Measurements from ENCODE around the gene COX8A. TPM values are rescaled to one million over a fixed set of nuclear protein-coding genes. Genes with fewer than 3 reads are reported as not detected.

Gene COX8A
- total and polyA plus RNA-seq, 9 of the 15 experiments (the other 6 are each of a cell fraction or from before 2014, with no cell fraction given), result 274 to 1,206 (median 526) TPM

DNA sequence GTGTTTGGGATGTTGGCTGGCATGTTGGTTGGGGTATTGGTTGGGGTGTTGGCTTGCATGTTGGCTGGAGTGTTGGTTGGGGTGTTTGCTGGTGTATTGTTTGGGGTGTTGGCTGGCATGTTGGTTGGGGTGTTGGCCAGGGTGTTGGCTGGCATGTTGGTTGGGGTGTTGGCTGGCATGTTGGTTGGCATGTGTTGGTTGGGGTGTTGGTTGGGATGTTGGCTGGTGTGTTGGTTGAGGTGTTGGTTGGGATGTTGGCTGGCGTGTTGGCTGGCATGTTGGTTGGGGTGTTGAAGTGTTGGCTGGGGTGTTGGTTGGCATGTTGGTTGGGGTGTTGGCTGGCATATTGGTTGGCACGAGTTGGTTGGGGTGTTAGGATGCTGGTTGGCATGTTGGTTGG is 36.4 kb downstream of the COX8A start:
- POLR2A ChIA-PET, result no interaction called here

More for the DNA sequence above, 36.4 kb downstream of the COX8A start:
- Histone ChIP-seq H3K9me3 (replicated peaks; ENCODE audit: control insufficient read depth, insufficient read depth, low read depth, low read length) (no peaks in the 10 kb centered on the region; the same call in 1 of the 2 replicates), H3K4me3 (no peak overlapping the region), H3K27ac (ENCODE audit: extremely low read depth, low read depth, low read length) (no peak overlapping the region), H2AFZ (ENCODE audit: low read depth, low read length) (no peak overlapping the region), H4K20me1 (replicated peaks; ENCODE audit: control insufficient read depth, insufficient read depth, low read length) (peaks cover 45% of the 10 kb centered on the region), H3K9ac (ENCODE audit: insufficient read depth in 1 of 2, low read depth in 2 of 2, low read length in 2 of 2) (no peak overlapping the region), H3K4me2 (ENCODE audit: insufficient read depth, low read length) (no peak overlapping the region), H3K27me3 (ENCODE audit: control insufficient read depth in 2 of 2, insufficient read depth in 2 of 2, low read length in 2 of 2) (no peaks in the 10 kb centered on the region), H3K79me2 (ENCODE audit: control insufficient read depth, insufficient read depth, low read length) (no peaks in the 10 kb centered on the region), H3K36me3 (ENCODE audit: control insufficient read depth, insufficient read depth, low read length) (no peaks in the 10 kb centered on the region; the same call in 2 of the 3 replicates), H3K4me1 (replicated peaks in 1 of 2; ENCODE audit: control insufficient read depth in 2 of 2, insufficient read depth in 2 of 2, low read length in 2 of 2) (peaks cover 16 to 51% of the 10 kb centered on the region in 2 experiments), H3K9me1 (ENCODE audit: control insufficient read depth, insufficient read depth, low read length) (peaks cover 16% of the 10 kb centered on the region)
- CTCF ChIA-PET (ENCODE audit: low intra/inter-chr PET ratio), result no interaction called here
- intact Hi-C loops (cut with micrococcal nuclease) (no loop called here), in situ Hi-C loops (cut with MboI) (no loop called here)
- BruUV-seq (replicated peaks), result no TSS peak
- FAIRE-seq, result no peak
- WGBS (ENCODE audit: insufficient coverage, low coverage, missing lambda C conversion rate), result 57% methylated on average over 2 of the region's 2 CpGs
- no peak for ATAC-seq
- no peak for TF ChIP-seq NCOA6 (IDR thresholded peaks at IDR 0.05)
- no peak for TF ChIP-seq LARP7 (IDR thresholded peaks at IDR 0.05)
- no peak for TF ChIP-seq KLF10 (CRISPR knock-in tag; IDR thresholded peaks at IDR 0.05)
- no peak for TF ChIP-seq WHSC1 (IDR thresholded peaks at IDR 0.05; ENCODE audit: low read length)
- no peak for TF ChIP-seq THRA (IDR thresholded peaks at IDR 0.05)
- no peak for TF ChIP-seq TCFL5 (CRISPR knock-in tag; conservative IDR thresholded peaks at IDR 0.05)
- TF ChIP-seq, protein P1, sequence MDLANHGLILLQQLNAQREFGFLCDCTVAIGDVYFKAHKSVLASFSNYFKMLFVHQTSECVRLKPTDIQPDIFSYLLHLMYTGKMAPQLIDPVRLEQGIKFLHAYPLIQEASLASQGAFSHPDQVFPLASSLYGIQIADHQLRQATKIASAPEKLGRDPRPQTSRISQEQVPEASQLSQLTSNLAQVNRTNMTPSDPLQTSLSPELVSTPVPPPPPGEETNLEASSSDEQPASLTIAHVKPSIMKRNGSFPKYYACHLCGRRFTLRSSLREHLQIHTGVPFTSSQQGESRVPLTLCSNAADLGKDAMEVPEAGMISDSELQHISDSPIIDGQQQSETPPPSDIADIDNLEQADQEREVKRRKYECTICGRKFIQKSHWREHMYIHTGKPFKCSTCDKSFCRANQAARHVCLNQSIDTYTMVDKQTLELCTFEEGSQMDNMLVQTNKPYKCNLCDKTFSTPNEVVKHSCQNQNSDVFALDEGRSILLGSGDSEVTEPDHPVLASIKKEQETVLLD (IDR thresholded peaks at IDR 0.05), result no peak
- TF ChIP-seq ZNF717 (CRISPR knock-in tag; IDR thresholded peaks at IDR 0.05), result no peak
- no peak for TF ChIP-seq CHD2 (IDR thresholded peaks at IDR 0.05; ENCODE audit: low read depth, low read length)
- no peak for TF ChIP-seq GABPB1 (CRISPR knock-in tag; IDR thresholded peaks at IDR 0.05)
- no peak for TF ChIP-seq SREBF2 (CRISPR knock-in tag; IDR thresholded peaks at IDR 0.05)
- no peak for TF ChIP-seq ELK1 (CRISPR knock-in tag; IDR thresholded peaks at IDR 0.05)
- no peak for TF ChIP-seq RAD21 (CRISPR knock-in tag; conservative IDR thresholded peaks at IDR 0.05 in 1 of 2, IDR thresholded peaks at IDR 0.05 in 1 of 2)
- DNase-seq (ENCODE audit: extremely low read depth in 1 of 4, low spot score in 3 of 4), result no peak

Data from K562 (cell line).